SK-N-SH (cell line): ENCODE data around the gene RILPL2. TPM values are rescaled to one million over a fixed set of nuclear protein-coding genes. Genes with fewer than 3 reads are reported as not detected.
"Not testable (repeated sequence)": the region's sequence is repeated elsewhere in the genome, so short reads cannot be mapped to it uniquely, and the experiment has no call there.

Experiments
- CTCF ChIA-PET: fragments of 300-600, 350-600 bp; formaldehyde crosslinking; extraction: SDS; loops from one replicate; lab custom pipeline; 2021; lab: Yijun Ruan, JAX
- POLR2A ChIA-PET: fragments of 350-600 bp; sonication (Branson Sonifier 250); formaldehyde crosslinking; extraction: SDS; loops from one replicate; lab custom pipeline; 2020; ENCODE audit warnings: antibody characterized with exemption, inconsistent platforms; lab: Yijun Ruan, JAX
- DNase-seq: peaks from one replicate; pipeline ENCODE4 v3.0.0; 2012
- H2AFZ ChIP-seq: fragments of 200-600 bp; sonication (generic); 2 replicates; pipeline ENCODE4 v1.8.1; 2016; ENCODE audit warnings: antibody characterized with exemption, mild to moderate bottlenecking, low read depth
- H3F3A ChIP-seq: fragments of 200-600 bp; sonication (generic); replicated peaks from 2 replicates; pipeline ENCODE3; 2016; ENCODE audit warnings: antibody characterized with exemption, mild to moderate bottlenecking; ENCODE audit not compliant: insufficient read depth
- H3K27ac ChIP-seq, 2 experiments: fragments of 200-500 bp in 1 of 2; fragments of 200-600 bp in 1 of 2; sonication (Bioruptor generic) in 1 of 2; sonication (generic), shearing (Covaris generic) in 1 of 2; 2 replicates each; pipeline versions ENCODE4 v1.5.1 to v1.6.1; 2014 to 2016; ENCODE audit warnings: low read depth in 2 of 2, inconsistent platforms in 1 of 2, low read length in 1 of 2, mild to moderate bottlenecking in 1 of 2, mixed read lengths in 1 of 2
- H3K27me3 ChIP-seq: fragments of 200-600 bp; sonication (generic), shearing (Covaris generic); 2 replicates; pipeline ENCODE4 v1.6.1; 2016; ENCODE audit warnings: mixed run types; ENCODE audit not compliant: insufficient read depth
- H3K36me3 ChIP-seq, 2 experiments: fragments of 200-500 bp in 1 of 2; fragments of 200-600 bp in 1 of 2; sonication (Bioruptor generic) in 1 of 2; sonication (generic) in 1 of 2; replicated peaks in 1 of 2; 2 replicates each; pipeline versions ENCODE3 to v1.5.1; 2014 to 2016; ENCODE audit warnings: low read length in 1 of 2, mild to moderate bottlenecking in 1 of 2; ENCODE audit not compliant: insufficient read depth in 2 of 2, control insufficient read depth in 1 of 2
- H3K4me1 ChIP-seq, 2 experiments: fragments of 200-500 bp in 1 of 2; fragments of 200-600 bp in 1 of 2; sonication (Bioruptor generic) in 1 of 2; sonication (generic), shearing (Covaris generic) in 1 of 2; 2 replicates each; pipeline versions ENCODE4 v1.5.1 to v1.6.1; 2014 to 2016; ENCODE audit warnings: low read depth in 1 of 2, low read length in 1 of 2, mixed run types in 1 of 2; ENCODE audit not compliant: insufficient read depth in 2 of 2, control insufficient read depth in 1 of 2
- H3K4me2 ChIP-seq: fragments of 200-600 bp; sonication (generic), shearing (Covaris generic); 2 replicates; pipeline ENCODE4 v1.6.1; 2017; ENCODE audit warnings: mixed run types
- H3K4me3 ChIP-seq, 2 experiments: fragments of 200-500 bp in 1 of 2; fragments of 200-600 bp in 1 of 2; sonication (Bioruptor generic) in 1 of 2; sonication (generic), shearing (Covaris generic) in 1 of 2; 2 replicates each; pipeline versions ENCODE4 v1.5.1 to v1.8.1; 2014 to 2016; ENCODE audit warnings: low read depth in 2 of 2, inconsistent platforms in 1 of 2, low read length in 1 of 2, mild to moderate bottlenecking in 1 of 2, mixed read lengths in 1 of 2, moderate library complexity in 1 of 2
- H3K79me2 ChIP-seq: fragments of 200-600 bp; sonication (generic); 2 replicates; pipeline ENCODE4 v1.8.1; 2017; ENCODE audit warnings: mild to moderate bottlenecking; ENCODE audit not compliant: insufficient read depth
- H3K9ac ChIP-seq: fragments of 200-600 bp; sonication (generic); 2 replicates; pipeline ENCODE4 v1.6.1; 2017; ENCODE audit warnings: mixed run types
- H3K9me2 ChIP-seq: fragments of 200-600 bp; sonication (generic); 2 replicates; pipeline ENCODE4 v1.6.1; 2017; ENCODE audit warnings: mixed run types
- H3K9me3 ChIP-seq: fragments of 200-600 bp; sonication (generic); 2 replicates; pipeline ENCODE4 v1.6.1; 2017; ENCODE audit warnings: mixed run types, mild to moderate bottlenecking, moderate library complexity
- H4K20me1 ChIP-seq: fragments of 200-600 bp; sonication (generic); 2 replicates; pipeline ENCODE4 v1.6.1; 2017; ENCODE audit warnings: mild to moderate bottlenecking, mixed run types; ENCODE audit not compliant: insufficient read depth
- ELF1 ChIP-seq: IDR thresholded peaks from 2 replicates; pipeline ENCODE4 v1.4.0; 2012
- GABPA ChIP-seq: IDR thresholded peaks from 2 replicates; pipeline ENCODE4 v1.4.0; 2012; ENCODE audit warnings: low read depth, mild to moderate bottlenecking
- MAX ChIP-seq: IDR thresholded peaks from 2 replicates; pipeline ENCODE4 v1.4.0; 2012; ENCODE audit warnings: low read depth
- NRF1 ChIP-seq: IDR thresholded peaks from 2 replicates; pipeline ENCODE4 v1.6.1; 2012; ENCODE audit warnings: low read depth, mild to moderate bottlenecking, low read length
- RFX5 ChIP-seq: IDR thresholded peaks from 2 replicates; pipeline ENCODE4 v1.6.1; 2012; ENCODE audit warnings: mild to moderate bottlenecking, improper control_type of control experiment, low read length
- WGBS: methylation state at CpG from one replicate; pipeline ENCODE4 v1.1.6; 2017; ENCODE audit warnings: low lambda C conversion rate; 5-methylcytosine and 5-hydroxymethylcytosine counted together
- polyA plus RNA-seq, 3 experiments: library from polyadenylated mRNA; depleted of rRNA; stranded (reverse); fragments of >200 nt; gene quantifications; 2 replicates each; pipeline ENCODE4 v1.2.3, GENCODE V29; 2012

RILPL2 gene
- polyA plus RNA-seq, 1 of the 3 experiments (the other 2 are of a cell fraction), result 5.0 TPM

DNA sequence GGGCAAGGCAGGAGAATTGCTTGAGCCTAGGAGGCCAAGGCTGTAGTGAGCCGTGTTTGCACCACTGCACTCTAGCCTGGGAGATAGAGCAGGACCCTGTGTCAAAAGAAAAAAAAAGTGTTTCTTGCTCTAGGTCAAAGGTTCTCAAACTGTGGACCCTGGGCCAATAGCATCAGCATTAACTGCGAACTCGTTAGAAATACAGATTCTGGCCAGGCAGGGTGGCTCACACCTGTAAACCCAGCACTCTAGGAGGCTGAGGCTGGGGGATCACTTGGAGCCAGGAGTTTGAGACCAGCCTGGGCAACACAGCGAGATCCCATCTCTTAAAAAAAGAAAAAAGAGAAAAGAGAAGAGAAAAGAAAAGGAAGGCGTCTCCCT is 858 bp downstream of the RILPL2 start:
- TF ChIP-seq NRF1 (no peak), GABPA (no peak)
- peak overlapping the region; percentile 93 for H3K4me2 ChIP-seq
- H4K20me1 ChIP-seq, result no peaks in the 10 kb centered on the region
- H3K9me2 ChIP-seq, result no peaks in the 10 kb centered on the region
- no peaks in the 10 kb centered on the region for H3K36me3 ChIP-seq
- peak overlapping the region; percentile 78 for H3K9ac ChIP-seq
- no peak for DNase-seq
- ChIA-PET CTCF (interaction anchor here (0.6 to 1.1 kb wide), 2 partner anchors 9 to 1011 kb away, joined by 3 read pairs; no protein-coding TSS in a partner anchor), POLR2A (no interaction called here)
- 79% methylated on average over 5 of the region's 5 CpGs for WGBS
- H3K4me3 ChIP-seq, result peak overlapping the region; percentile 68 to 91
- H3K9me3 ChIP-seq, result no peaks in the 10 kb centered on the region
- peak overlapping the region in 1 of 2 experiments; percentile 49; a peak in 1 of 4 replicates for H3K27ac ChIP-seq
- H3K27me3 ChIP-seq, result no peaks in the 10 kb centered on the region
- H2AFZ ChIP-seq, result peak overlapping the region; percentile 98
- peaks cover 0 to 3% of the 10 kb centered on the region in 2 experiments; a peak in 1 of 4 replicates for H3K4me1 ChIP-seq
- peaks cover 13% of the 10 kb centered on the region for H3K79me2 ChIP-seq
- H3F3A ChIP-seq, result no peaks in the 10 kb centered on the region

- Histone ChIP-seq H3K36me3 (no peaks in the 10 kb centered on the region), H3K4me3 (no peak overlapping the region), H4K20me1 (no peaks in the 10 kb centered on the region), H2AFZ (no peak overlapping the region), H3K27ac (no peak overlapping the region), H3F3A (no peaks in the 10 kb centered on the region), H3K27me3 (no peaks in the 10 kb centered on the region), H3K9ac (no peak overlapping the region), H3K9me3 (no peaks in the 10 kb centered on the region), H3K4me2 (no peak overlapping the region), H3K9me2 (no peaks in the 10 kb centered on the region), H3K79me2 (peaks cover 13% of the 10 kb centered on the region), H3K4me1 (peaks cover 0 to 3% of the 10 kb centered on the region in 2 experiments; a peak in 1 of 4 replicates)
- DNase-seq, result no peak
- ChIA-PET POLR2A (no interaction called here), CTCF (interaction anchor here (0.9 kb wide), 1 partner anchor 148 kb away, joined by 3 read pairs; no protein-coding TSS in a partner anchor)
- TF ChIP-seq ELF1 (no peak), MAX (no peak), RFX5 (no peak)
- 100% methylated on average over 5 of the region's 6 CpGs for WGBS
These were observed 2.9 kb downstream of the RILPL2 start for GRCh38 chr12:123433615-123434014.

- H3K9me3 ChIP-seq, POLR2A ChIA-PET, CTCF ChIA-PET, H3K27ac ChIP-seq, H3K4me2 ChIP-seq, H3K4me1 ChIP-seq, H4K20me1 ChIP-seq, H3K9me2 ChIP-seq, H3K27me3 ChIP-seq, H3K36me3 ChIP-seq, H2AFZ ChIP-seq, H3K4me3 ChIP-seq, H3K9ac ChIP-seq, H3F3A ChIP-seq, DNase-seq: not testable (repeated sequence)
- WGBS, result 89% methylated on average over 15 of the region's 15 CpGs
- H3K79me2 ChIP-seq, result peaks cover 13% of the 10 kb centered on the region
These were observed 4.3 kb downstream of the RILPL2 start for GRCh38 chr12:123431951-123432817.

DNA sequence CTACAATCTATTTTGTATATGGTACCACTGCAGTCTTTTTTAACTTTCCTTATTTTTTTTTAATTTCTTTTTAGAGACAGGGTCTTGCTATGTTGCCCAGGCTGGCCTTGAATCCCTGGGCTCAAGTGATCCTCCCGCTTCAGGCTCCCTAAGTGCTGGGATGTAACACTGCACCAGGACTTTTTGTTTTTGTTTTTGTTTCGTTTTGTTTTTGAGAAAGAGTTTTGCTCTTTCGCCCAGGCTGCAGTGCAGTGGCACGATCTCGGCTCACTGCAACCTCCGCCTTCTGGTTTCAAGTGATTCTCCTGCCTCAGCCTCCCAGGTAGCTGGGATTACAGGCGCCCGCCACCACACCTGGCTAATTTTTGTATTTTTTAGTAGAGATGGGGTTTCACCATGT is 7.4 kb downstream of the RILPL2 start:
- H3K9me3 ChIP-seq, H3K9me2 ChIP-seq, H4K20me1 ChIP-seq, POLR2A ChIA-PET, H3K27ac ChIP-seq, DNase-seq, H3K4me2 ChIP-seq, H3F3A ChIP-seq, H3K27me3 ChIP-seq, H3K79me2 ChIP-seq, H3K9ac ChIP-seq, H3K36me3 ChIP-seq, H3K4me1 ChIP-seq, H3K4me3 ChIP-seq, H2AFZ ChIP-seq: not testable (repeated sequence)
- CTCF ChIA-PET, result interaction anchor here (1.3 kb wide), 1 partner anchor 39 kb away, joined by 3 read pairs; no protein-coding TSS in a partner anchor
- WGBS, result 90% methylated on average over 8 of the region's 8 CpGs
